Measurements from ENCODE around the gene HBQ1. TPM values are rescaled to one million over a fixed set of nuclear protein-coding genes. Genes with fewer than 3 reads are reported as not detected.

The HBQ1 gene
- total and polyA plus RNA-seq, 4 experiments from 2014 or later = not detected

GRCh38 chr16:142405-142967 lies 37.8 kb upstream of the HBQ1 start:
- no peak overlapping the region for H3K27ac Mint-ChIP-seq
- ChIA-PET POLR2A (ENCODE audit: partially characterized antibody) (no interaction called here), CTCF (ENCODE audit: partially characterized antibody) (no interaction called here)
- Histone ChIP-seq H3K27ac (ENCODE audit: low read depth, low read length) (no peak overlapping the region), H3K4me3 (ENCODE audit: low read length in 2 of 2) (no peak overlapping the region), H3K27me3 (ENCODE audit: insufficient read depth, low read length) (no peaks in the 10 kb centered on the region), H3K4me1 (ENCODE audit: insufficient read depth, low read length) (peaks cover 5% of the 10 kb centered on the region), H3K9me3 (ENCODE audit: control insufficient read depth in 1 of 2, low read length in 2 of 2) (no peaks in the 10 kb centered on the region), H3K36me3 (ENCODE audit: insufficient read depth, low read length) (no peaks in the 10 kb centered on the region)
- H3K4me1 Mint-ChIP-seq = peaks cover 2 to 12% (median 5%) of the 10 kb centered on the region in 4 donors
- peaks cover 0 to 4% (median 0%) of the 10 kb centered on the region in 8 donors for H3K9me3 Mint-ChIP-seq
- intact Hi-C loops (cut with micrococcal nuclease) = no loop called here
- DNase-seq = no peak
- H3K4me3 Mint-ChIP-seq = no peak overlapping the region
- H3K27me3 Mint-ChIP-seq = peaks cover 5 to 8% of the 10 kb centered on the region in 2 donors
- peaks cover 0 to 3% of the 10 kb centered on the region in 2 donors for H3K36me3 Mint-ChIP-seq

- Histone ChIP-seq H3K4me3 (ENCODE audit: low read length in 2 of 2) (no peak overlapping the region), H3K27ac (ENCODE audit: low read depth, low read length) (no peak overlapping the region), H3K9me3 (ENCODE audit: control insufficient read depth in 1 of 2, low read length in 2 of 2) (no peaks in the 10 kb centered on the region), H3K27me3 (ENCODE audit: insufficient read depth, low read length) (no peaks in the 10 kb centered on the region), H3K4me1 (ENCODE audit: insufficient read depth, low read length) (no peaks in the 10 kb centered on the region), H3K36me3 (ENCODE audit: insufficient read depth, low read length) (no peaks in the 10 kb centered on the region)
- ChIA-PET CTCF (ENCODE audit: partially characterized antibody) (no interaction called here), POLR2A (ENCODE audit: partially characterized antibody) (no interaction called here)
- Mint-ChIP-seq H3K27ac (no peak overlapping the region), H3K36me3 (peaks cover 0 to 3% of the 10 kb centered on the region in 2 donors), H3K9me3 (peaks cover 0 to 4% (median 0%) of the 10 kb centered on the region in 8 donors), H3K4me3 (no peak overlapping the region), H3K4me1 (peaks cover 2 to 7% (median 4%) of the 10 kb centered on the region in 4 donors), H3K27me3 (peaks cover 5 to 8% of the 10 kb centered on the region in 2 donors)
- intact Hi-C loops (cut with micrococcal nuclease) = no loop called here
- no peak for DNase-seq
Observed at GRCh38 chr16:143047-143446, 37.2 kb upstream of the HBQ1 start.

DNA sequence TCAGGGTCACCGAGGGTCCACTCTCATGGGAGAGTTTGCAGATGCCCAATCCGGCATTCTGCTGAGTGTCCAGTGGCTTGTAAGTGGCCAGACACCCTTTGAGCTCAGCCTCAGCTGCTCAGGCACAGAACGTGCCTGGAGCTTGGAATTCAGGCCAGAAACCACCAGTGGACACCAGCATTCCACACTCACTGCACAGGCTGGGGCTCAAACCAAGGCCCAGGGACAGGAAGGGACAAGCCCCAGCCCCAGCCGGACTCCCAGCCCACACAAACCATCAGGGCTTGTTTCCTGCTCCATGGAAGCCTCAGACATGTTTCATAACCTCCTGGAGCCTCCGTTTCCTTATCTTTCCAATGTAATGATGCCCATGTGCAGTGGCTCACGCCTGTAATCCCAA lies 36.8 kb upstream of the HBQ1 start:
- Histone ChIP-seq H3K4me1 (ENCODE audit: insufficient read depth, low read length) (no peaks in the 10 kb centered on the region), H3K4me3 (ENCODE audit: low read length in 2 of 2) (no peak overlapping the region), H3K27ac (ENCODE audit: low read depth, low read length) (no peak overlapping the region), H3K27me3 (ENCODE audit: insufficient read depth, low read length) (no peaks in the 10 kb centered on the region), H3K9me3 (ENCODE audit: control insufficient read depth in 1 of 2, low read length in 2 of 2) (no peaks in the 10 kb centered on the region), H3K36me3 (ENCODE audit: insufficient read depth, low read length) (no peaks in the 10 kb centered on the region)
- H3K27me3 Mint-ChIP-seq = peaks cover 5 to 9% of the 10 kb centered on the region in 2 donors
- peaks cover 2 to 6% (median 4%) of the 10 kb centered on the region in 4 donors for H3K4me1 Mint-ChIP-seq
- peaks cover 0 to 3% of the 10 kb centered on the region in 2 donors for H3K36me3 Mint-ChIP-seq
- H3K9me3 Mint-ChIP-seq = peaks cover 0 to 4% (median 0%) of the 10 kb centered on the region in 8 donors
- no peak overlapping the region for H3K27ac Mint-ChIP-seq
- DNase-seq = no peak
- ChIA-PET POLR2A (ENCODE audit: partially characterized antibody) (no interaction called here), CTCF (ENCODE audit: partially characterized antibody) (no interaction called here)
- no peak overlapping the region for H3K4me3 Mint-ChIP-seq
- intact Hi-C loops (cut with micrococcal nuclease) = no loop called here

GRCh38 chr16:144797-145252 lies 35.4 kb upstream of the HBQ1 start:
- intact Hi-C loops (cut with micrococcal nuclease) = no loop called here
- POLR2A ChIA-PET (ENCODE audit: partially characterized antibody) = no interaction called here
- H3K4me1 Mint-ChIP-seq = no peaks in the 10 kb centered on the region
- no peaks in the 10 kb centered on the region for H3K9me3 Mint-ChIP-seq
- H3K4me3 Mint-ChIP-seq = no peak overlapping the region
- no peaks in the 10 kb centered on the region for H3K27me3 ChIP-seq (ENCODE audit: insufficient read depth, low read length)
- no peaks in the 10 kb centered on the region for H3K9me3 ChIP-seq (ENCODE audit: control insufficient read depth in 1 of 2, low read length in 2 of 2)
- no peaks in the 10 kb centered on the region for H3K36me3 ChIP-seq (ENCODE audit: insufficient read depth, low read length)
- CTCF ChIA-PET (ENCODE audit: partially characterized antibody) = no interaction called here
- H3K36me3 Mint-ChIP-seq = no peaks in the 10 kb centered on the region
- peaks cover 5 to 11% of the 10 kb centered on the region in 2 donors for H3K27me3 Mint-ChIP-seq
- H3K4me1 ChIP-seq (ENCODE audit: insufficient read depth, low read length) = no peaks in the 10 kb centered on the region
- no peak for DNase-seq
- H3K27ac Mint-ChIP-seq = peak overlapping the region in 1 of 7 donors; percentile 41
- no peak overlapping the region for H3K4me3 ChIP-seq (ENCODE audit: low read length in 2 of 2)
- no peak overlapping the region for H3K27ac ChIP-seq (ENCODE audit: low read depth, low read length)

DNA sequence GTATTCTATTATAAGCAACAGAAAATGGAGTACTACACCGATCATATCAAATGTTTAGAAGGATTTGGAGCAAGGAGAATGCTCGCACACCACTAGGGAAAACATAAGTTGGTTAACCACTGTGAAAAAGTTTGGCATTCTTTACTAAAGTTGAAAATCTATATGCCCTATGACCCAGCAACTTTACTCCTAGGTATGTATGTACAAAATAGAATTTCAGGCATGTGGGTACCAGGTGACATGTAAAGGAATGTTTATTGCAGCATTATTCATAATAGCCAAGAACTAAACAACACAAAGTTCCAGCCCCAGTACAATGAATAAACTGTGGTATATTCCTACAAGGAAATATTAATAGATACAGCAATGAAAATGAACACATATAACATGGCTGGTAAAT lies 33.6 kb upstream of the HBQ1 start:
- no peaks in the 10 kb centered on the region for H3K9me3 ChIP-seq (ENCODE audit: control insufficient read depth in 1 of 2, low read length in 2 of 2)
- no peak for DNase-seq
- H3K4me3 ChIP-seq (ENCODE audit: low read length in 2 of 2) = no peak overlapping the region
- CTCF ChIA-PET (ENCODE audit: partially characterized antibody) = no interaction called here
- Mint-ChIP-seq H3K27ac (peak overlapping the region in 1 of 7 donors; percentile 17), H3K36me3 (no peaks in the 10 kb centered on the region), H3K4me1 (no peaks in the 10 kb centered on the region), H3K4me3 (no peak overlapping the region), H3K9me3 (no peaks in the 10 kb centered on the region), H3K27me3 (peaks cover 11 to 17% of the 10 kb centered on the region in 2 donors)
- no peaks in the 10 kb centered on the region for H3K27me3 ChIP-seq (ENCODE audit: insufficient read depth, low read length)
- no peaks in the 10 kb centered on the region for H3K36me3 ChIP-seq (ENCODE audit: insufficient read depth, low read length)
- H3K4me1 ChIP-seq (ENCODE audit: insufficient read depth, low read length) = no peaks in the 10 kb centered on the region
- POLR2A ChIA-PET (ENCODE audit: partially characterized antibody) = no interaction called here
- intact Hi-C loops (cut with micrococcal nuclease) = no loop called here
- H3K27ac ChIP-seq (ENCODE audit: low read depth, low read length) = no peak overlapping the region

DNA sequence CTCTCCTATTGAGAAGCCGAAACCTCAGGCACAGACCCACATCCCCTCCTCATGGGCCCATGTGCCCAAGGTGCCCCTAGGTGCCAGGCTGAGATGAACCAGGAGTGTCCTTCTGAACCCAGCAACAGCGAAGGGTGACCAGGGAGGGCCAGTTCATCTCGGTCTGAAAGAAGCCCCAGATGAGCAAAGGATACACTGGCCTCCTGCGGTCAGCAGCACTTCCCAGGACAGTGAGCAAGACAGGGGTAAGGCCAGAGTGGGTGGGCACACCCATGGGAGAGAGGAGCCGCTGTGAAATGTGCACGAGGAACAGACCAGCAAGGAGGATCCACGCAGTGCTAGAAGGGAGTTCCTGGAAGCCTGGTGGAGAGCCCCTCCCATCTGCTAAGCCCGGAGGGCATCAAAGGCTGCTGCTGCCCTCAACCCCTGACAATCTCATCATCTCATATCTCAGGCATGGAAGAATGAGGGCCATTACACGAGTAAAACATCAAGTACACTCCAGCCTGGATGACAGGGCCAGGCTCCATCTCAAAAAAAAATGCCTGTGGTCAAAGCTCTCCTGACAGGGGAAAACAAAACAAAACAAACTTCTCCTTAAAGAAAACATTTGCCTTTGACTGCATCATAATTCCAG lies 31.1 kb upstream of the HBQ1 start:
- Mint-ChIP-seq H3K27me3 (peaks cover 13 to 18% of the 10 kb centered on the region in 2 donors), H3K27ac (no peak overlapping the region), H3K9me3 (peaks cover 0 to 2% (median 0%) of the 10 kb centered on the region in 8 donors), H3K36me3 (no peaks in the 10 kb centered on the region), H3K4me3 (no peak overlapping the region), H3K4me1 (no peaks in the 10 kb centered on the region)
- CTCF ChIA-PET (ENCODE audit: partially characterized antibody) = no interaction called here
- no peak overlapping the region for H3K27ac ChIP-seq (ENCODE audit: low read depth, low read length)
- POLR2A ChIA-PET (ENCODE audit: partially characterized antibody) = no interaction called here
- intact Hi-C loops (cut with micrococcal nuclease) = no loop called here
- DNase-seq = no peak
- H3K27me3 ChIP-seq (ENCODE audit: insufficient read depth, low read length) = no peaks in the 10 kb centered on the region
- no peaks in the 10 kb centered on the region for H3K4me1 ChIP-seq (ENCODE audit: insufficient read depth, low read length)
- H3K9me3 ChIP-seq (ENCODE audit: control insufficient read depth in 1 of 2, low read length in 2 of 2) = no peaks in the 10 kb centered on the region
- no peaks in the 10 kb centered on the region for H3K36me3 ChIP-seq (ENCODE audit: insufficient read depth, low read length)
- no peak overlapping the region for H3K4me3 ChIP-seq (ENCODE audit: low read length in 2 of 2)

GRCh38 chr16:152141-153128 lies 27.8 kb upstream of the HBQ1 start, which contains the start of gene HBZ:
Gene HBZ, plus strand, starts transcription at chr16:152644. Its CDS starts 266 bp downstream, at chr16:152910.
- intact Hi-C loops (cut with micrococcal nuclease) = no loop called here
- POLR2A ChIA-PET (ENCODE audit: partially characterized antibody) = no interaction called here
- H3K27ac Mint-ChIP-seq = peak within 1 kb of the TSS in 1 of 7 donors; percentile 17

More at GRCh38 chr16:152141-153128, 27.8 kb upstream of the HBQ1 start, which contains the start of gene HBZ:
- Mint-ChIP-seq H3K36me3 (no peaks in the 10 kb centered on the region), H3K9me3 (peaks cover 0 to 2% (median 0%) of the 10 kb centered on the region in 8 donors), H3K4me3 (peak within 1 kb of the TSS in 2 of 8 donors; percentile 20 to 47), H3K4me1 (peaks cover 3 to 8% (median 6%) of the 10 kb centered on the region in 4 donors), H3K27me3 (peaks cover 16 to 25% of the 10 kb centered on the region in 2 donors)
- H3K27ac ChIP-seq (ENCODE audit: low read depth, low read length) = no peak within 1 kb of the TSS
- CTCF ChIA-PET (ENCODE audit: partially characterized antibody) = no interaction called here
- no peaks in the 10 kb centered on the region for H3K9me3 ChIP-seq (ENCODE audit: control insufficient read depth in 1 of 2, low read length in 2 of 2)
- H3K36me3 ChIP-seq (ENCODE audit: insufficient read depth, low read length) = no peaks in the 10 kb centered on the region
- no peak within 1 kb of the TSS for H3K4me3 ChIP-seq (ENCODE audit: low read length in 2 of 2)
- peaks cover 7% of the 10 kb centered on the region for H3K27me3 ChIP-seq (ENCODE audit: insufficient read depth, low read length)
- peaks cover 9% of the 10 kb centered on the region for H3K4me1 ChIP-seq (ENCODE audit: insufficient read depth, low read length)
- DNase-seq = no peak
